ENCODE results near the gene OR2S2.

- TF ChIP-seq CTCF (IDR thresholded peaks at IDR 0.05 in 4 of 5, conservative IDR thresholded peaks at IDR 0.05 in 1 of 5) (no peak), POLR2A (IDR thresholded peaks at IDR 0.05) (no peak)
These were observed 38.5 kb upstream of the OR2S2 start for GRCh38 chr9:35996358-35996970.

Data from gastrocnemius medialis (tissue), 4 donors.